Subcutaneous adipose tissue (tissue), 4 donors: ENCODE data around the gene TTC38. TPM values are rescaled to one million over a fixed set of nuclear protein-coding genes. Genes with fewer than 3 reads are reported as not detected.

Experiments
- total RNA-seq, 4 donors: library from RNA; depleted of rRNA; stranded (reverse); fragments of >200 nt; gene quantifications; one replicate each; pipeline ENCODE4 v1.1.0, GENCODE V29; 2016
- TF ChIP-seq, protein P1 (sequence below): fragments of 450-650 bp; IDR thresholded peaks from one replicate; pipeline ENCODE4 v1.5.1; 2016; ENCODE audit warnings: low read depth, mild to moderate bottlenecking, control low read depth, antibody characterized with exemption, moderate library complexity

Gene TTC38
- total RNA-seq, 4 donors from 2014 or later: 63.7 to 285 (median 88.5) TPM

DNA sequence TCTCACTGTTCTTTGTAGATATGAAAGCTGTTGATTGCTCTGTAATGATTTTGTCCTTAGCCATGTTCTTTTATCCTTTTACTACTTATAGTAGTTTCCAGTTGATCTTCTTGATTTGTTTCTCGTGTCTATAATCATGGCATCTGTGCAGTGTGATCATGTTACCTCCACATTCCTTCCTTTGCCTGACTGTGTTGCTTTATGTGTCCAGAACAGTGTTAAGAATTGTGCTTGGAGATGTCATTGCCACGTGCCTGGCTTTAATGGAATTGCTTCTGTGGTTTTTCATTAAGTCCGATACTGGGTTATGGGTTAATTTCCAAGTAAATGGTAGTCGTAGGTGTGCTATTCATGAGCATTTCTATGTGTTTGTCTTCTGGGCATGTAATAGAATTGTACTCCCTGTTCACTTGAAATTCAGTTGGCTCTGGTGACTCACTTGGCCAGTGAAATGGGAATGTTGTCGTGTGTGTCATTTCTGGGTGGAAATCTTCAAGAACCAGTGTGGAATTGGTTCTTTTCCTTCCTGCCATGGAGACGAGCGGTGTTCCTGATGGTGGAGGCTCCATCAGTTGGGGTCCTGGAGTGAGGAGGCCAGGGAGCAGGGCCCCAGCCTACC is 35.6 kb downstream of the TTC38 start:
- TF ChIP-seq, protein P1, sequence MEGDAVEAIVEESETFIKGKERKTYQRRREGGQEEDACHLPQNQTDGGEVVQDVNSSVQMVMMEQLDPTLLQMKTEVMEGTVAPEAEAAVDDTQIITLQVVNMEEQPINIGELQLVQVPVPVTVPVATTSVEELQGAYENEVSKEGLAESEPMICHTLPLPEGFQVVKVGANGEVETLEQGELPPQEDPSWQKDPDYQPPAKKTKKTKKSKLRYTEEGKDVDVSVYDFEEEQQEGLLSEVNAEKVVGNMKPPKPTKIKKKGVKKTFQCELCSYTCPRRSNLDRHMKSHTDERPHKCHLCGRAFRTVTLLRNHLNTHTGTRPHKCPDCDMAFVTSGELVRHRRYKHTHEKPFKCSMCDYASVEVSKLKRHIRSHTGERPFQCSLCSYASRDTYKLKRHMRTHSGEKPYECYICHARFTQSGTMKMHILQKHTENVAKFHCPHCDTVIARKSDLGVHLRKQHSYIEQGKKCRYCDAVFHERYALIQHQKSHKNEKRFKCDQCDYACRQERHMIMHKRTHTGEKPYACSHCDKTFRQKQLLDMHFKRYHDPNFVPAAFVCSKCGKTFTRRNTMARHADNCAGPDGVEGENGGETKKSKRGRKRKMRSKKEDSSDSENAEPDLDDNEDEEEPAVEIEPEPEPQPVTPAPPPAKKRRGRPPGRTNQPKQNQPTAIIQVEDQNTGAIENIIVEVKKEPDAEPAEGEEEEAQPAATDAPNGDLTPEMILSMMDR: no peak

DNA sequence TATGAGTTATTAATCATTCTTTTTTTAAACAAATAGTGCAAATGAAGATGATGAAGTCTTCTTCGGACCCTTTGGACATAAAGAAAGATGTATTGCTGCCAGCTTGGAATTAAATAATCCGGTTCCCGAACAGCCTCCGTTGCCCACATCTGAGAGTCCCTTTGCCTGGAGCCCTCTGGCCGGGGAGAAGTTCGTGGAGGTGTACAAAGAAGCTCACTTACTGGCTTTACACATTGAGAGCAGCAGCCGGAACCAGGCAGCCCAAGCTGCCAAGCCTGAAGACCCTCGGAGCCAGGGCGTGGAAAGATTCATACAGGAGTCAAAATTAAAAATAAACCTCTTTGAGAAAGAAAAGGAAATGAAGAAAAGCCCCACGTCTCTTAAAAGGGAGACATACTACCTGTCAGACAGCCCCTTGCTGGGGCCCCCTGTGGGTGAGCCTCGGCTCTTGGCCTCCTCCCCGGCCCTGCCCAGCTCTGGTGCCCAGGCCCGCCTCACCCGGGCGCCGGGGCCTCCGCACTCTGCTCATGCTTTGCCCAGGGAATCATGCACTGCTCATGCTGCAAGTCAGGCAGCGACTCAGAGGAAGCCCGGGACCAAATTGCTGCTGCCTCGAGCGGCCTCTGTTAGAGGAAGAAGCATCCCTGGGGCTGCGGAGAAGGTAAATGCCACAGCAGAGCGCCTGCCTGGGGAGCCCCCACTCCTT is 40.6 kb downstream of the TTC38 start:
- TF ChIP-seq, protein P1: no peak

DNA sequence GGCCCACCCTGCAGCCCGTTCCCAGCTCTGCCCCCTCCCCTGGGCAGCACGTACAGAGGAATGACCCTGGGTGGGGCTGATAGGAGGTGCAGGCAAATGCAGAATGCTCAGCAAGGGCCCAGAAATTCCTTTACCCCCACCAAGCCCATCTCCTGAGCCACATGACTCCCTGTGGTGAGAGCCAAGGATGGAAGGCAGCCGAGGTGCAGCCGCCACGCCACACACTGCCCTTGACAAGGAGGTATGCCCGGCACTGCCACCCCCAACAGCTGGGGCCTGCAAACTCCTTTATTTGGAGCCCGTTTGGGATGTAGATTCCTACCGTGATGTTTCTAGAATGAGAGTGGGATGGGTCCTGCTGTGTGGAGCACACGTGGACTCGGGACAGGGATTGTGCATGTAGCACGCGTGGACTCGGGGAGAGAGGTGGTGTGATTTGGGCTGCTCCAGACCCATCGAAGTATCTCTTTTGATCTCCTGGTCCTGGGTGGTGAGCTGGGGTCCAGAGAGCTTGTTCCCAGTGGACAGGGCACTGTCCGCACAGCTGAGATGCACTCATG is 41.8 kb downstream of the TTC38 start:
- TF ChIP-seq, protein P1: no peak

DNA sequence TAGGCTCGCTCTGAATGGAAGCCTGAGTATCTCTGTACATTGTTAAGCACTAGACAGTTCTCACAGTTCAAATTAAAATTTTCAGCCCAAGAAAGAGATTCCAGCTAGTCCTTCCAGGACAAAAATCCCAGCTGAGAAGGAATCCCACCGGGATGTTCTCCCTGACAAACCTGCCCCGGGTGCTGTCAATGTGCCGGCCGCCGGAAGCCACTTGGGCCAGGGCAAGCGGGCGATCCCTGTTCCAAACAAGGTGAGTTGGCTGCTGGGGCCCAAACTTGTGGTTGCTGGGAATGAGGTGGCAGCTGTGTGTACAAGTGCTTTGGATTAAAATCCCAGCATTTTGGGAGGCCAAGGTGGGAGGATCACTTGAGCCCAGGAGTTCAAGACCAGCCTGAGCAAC is 44.2 kb downstream of the TTC38 start:
- TF ChIP-seq, protein P1: no peak

DNA sequence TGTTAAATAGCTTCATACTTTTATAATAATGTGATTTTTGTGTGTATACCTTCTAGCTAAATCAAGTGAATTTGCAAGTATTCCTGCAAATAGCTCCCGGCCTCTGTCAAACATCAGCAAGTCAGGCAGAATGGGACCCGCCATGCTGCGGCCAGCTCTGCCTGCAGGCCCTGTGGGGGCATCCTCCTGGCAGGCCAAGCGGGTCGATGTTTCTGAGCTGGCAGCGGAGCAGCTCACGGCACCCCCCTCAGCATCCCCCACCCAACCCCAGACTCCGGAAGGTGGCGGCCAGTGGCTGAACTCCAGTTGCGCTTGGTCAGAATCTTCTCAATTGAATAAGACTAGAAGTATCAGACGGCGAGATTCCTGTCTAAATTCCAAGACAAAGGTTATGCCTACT is 48.2 kb downstream of the TTC38 start:
- TF ChIP-seq, protein P1: no peak

DNA sequence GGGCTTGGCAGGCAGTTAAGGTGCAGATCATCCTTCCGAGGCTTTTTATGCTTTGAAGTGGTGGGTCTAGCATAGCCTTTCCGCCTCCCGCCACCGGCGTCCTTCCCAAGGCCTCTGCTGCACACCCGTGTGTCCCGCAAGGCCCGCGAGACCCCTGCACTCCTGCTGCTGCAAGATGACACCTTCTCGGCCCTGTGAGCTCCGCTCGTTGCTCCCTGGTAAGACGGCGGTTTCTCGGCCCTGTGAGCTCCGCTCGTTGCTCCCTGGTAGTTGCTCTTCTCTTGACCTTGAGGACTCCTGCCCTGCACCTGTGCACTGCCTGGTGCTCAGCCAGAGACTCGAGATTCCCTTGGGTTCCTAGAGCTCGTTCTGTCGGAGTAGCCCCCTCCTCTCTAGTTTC is 49.8 kb downstream of the TTC38 start:
- TF ChIP-seq, protein P1: no peak

DNA sequence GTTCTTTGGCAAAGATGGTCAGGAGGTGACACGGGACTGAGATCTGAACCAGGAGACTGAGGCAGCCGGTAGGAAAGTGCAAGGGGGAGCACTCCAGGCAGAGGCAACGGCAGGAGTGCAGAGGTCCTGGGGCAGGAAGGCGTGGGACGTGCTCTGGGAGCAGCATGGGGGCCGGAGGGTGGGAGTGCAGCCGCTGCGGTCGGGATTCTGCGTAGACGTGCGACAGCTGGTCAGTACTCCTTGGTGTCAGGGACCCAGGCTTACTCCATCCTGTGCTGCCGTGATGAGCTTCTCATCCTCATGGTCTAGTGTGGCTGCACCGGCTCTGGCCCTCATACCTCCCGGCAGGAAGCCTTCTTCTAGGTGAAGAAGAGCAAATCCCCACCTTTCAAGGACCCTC is 50.8 kb downstream of the TTC38 start:
- TF ChIP-seq, protein P1: no peak
